HepG2 (cell line): ENCODE measurements around the gene VPS4B. TPM values are rescaled to one million over a fixed set of nuclear protein-coding genes. Genes with fewer than 3 reads are reported as not detected.

ENCODE experiments used
- ATAC-seq: fragments of 200-7000 bp; cut with Tn5 transposase; 3 replicates; pipeline ENCODE4 v1.9.1; 2020; ENCODE audit warnings: mild to moderate bottlenecking, moderate library complexity
- BruUV-seq: library from RNA; stranded (reverse); fragments of 400-500 nt; replicated peaks from 2 replicates; lab custom pipeline; 2021; lab: Mats Ljungman, UMichigan
- CTCF ChIA-PET: fragments of 300-600 bp; formaldehyde crosslinking; extraction: SDS; loops from one replicate; lab custom pipeline; 2021; ENCODE audit warnings: low total read pairs, inconsistent platforms, low intra/inter-chr PET ratio; lab: Yijun Ruan, JAX
- POLR2A ChIA-PET: fragments of 350-600 bp; sonication (Branson Sonifier 250); formaldehyde crosslinking; loops from one replicate; lab custom pipeline; 2020; ENCODE audit warnings: antibody characterized with exemption, inconsistent platforms; lab: Yijun Ruan, JAX
- DNase-seq: peaks from one replicate; pipeline ENCODE4 v3.0.0-alpha.2; 2015; ENCODE audit warnings: low spot score
- FAIRE-seq: peaks from 3 replicates; lab custom pipeline; 2011; peaks lifted over from hg19 to GRCh38; lab: Jason Lieb, UNC
- H2AFZ ChIP-seq: one replicate; pipeline ENCODE4 v1.6.1; 2011; ENCODE audit warnings: low read length, inconsistent platforms
- H3K27ac ChIP-seq: fragments of 300-600 bp; 3 replicates; pipeline ENCODE4 v1.8.0; 2011; ENCODE audit warnings: mixed run types, mild to moderate bottlenecking, mixed read lengths, low read length, inconsistent platforms; ENCODE audit not compliant: insufficient read depth; ENCODE audit errors: extremely low read length
- H3K27me3 ChIP-seq, 2 experiments: fragments of 200-600 bp in 1 of 2; 2 replicates in 1 of 2; 3 replicates in 1 of 2; pipeline versions ENCODE4 v1.6.0 to v1.8.0; 2011; ENCODE audit warnings: low read length in 2 of 2, mild to moderate bottlenecking in 2 of 2, moderate library complexity in 2 of 2, inconsistent platforms in 1 of 2; ENCODE audit not compliant: insufficient read depth in 2 of 2, control insufficient read depth in 1 of 2
- H3K36me3 ChIP-seq, 2 experiments: fragments of 200-600 bp in 1 of 2; replicated peaks in 1 of 2; 2 replicates in 1 of 2; 3 replicates in 1 of 2; pipeline versions ENCODE4 v1.5.1 to v1.8.0; 2011; ENCODE audit warnings: low read length in 2 of 2, inconsistent platforms in 1 of 2; ENCODE audit not compliant: insufficient read depth in 2 of 2, control insufficient read depth in 1 of 2
- H3K4me1 ChIP-seq: 2 replicates; pipeline ENCODE4 v1.5.1; 2012; ENCODE audit warnings: low read length, inconsistent platforms; ENCODE audit not compliant: insufficient read depth
- H3K4me2 ChIP-seq: 2 replicates; pipeline ENCODE4 v1.6.0; 2011; ENCODE audit warnings: low read depth, low read length, inconsistent platforms
- H3K4me3 ChIP-seq, 3 experiments: fragments of 200-600 bp in 1 of 3; sonication (generic), shearing (Covaris generic) in 1 of 3; replicated peaks in 1 of 3; 2 replicates each; pipeline ENCODE4 v1.5.1; 2011 to 2016; ENCODE audit warnings: low read length in 3 of 3, inconsistent platforms in 2 of 3, low read depth in 2 of 3, mild to moderate bottlenecking in 2 of 3, control low read depth in 1 of 3, mixed read lengths in 1 of 3; ENCODE audit not compliant: insufficient read depth in 1 of 3
- H3K79me2 ChIP-seq: one replicate; pipeline ENCODE4 v1.6.1; 2011; ENCODE audit warnings: low read length, inconsistent platforms; ENCODE audit not compliant: insufficient read depth
- H3K9ac ChIP-seq: 2 replicates; pipeline ENCODE4 v1.6.0; 2011; ENCODE audit warnings: mild to moderate bottlenecking, low read depth, low read length, inconsistent platforms; ENCODE audit not compliant: insufficient read depth
- H3K9me3 ChIP-seq: 2 replicates; pipeline ENCODE4 v1.5.1; 2012; ENCODE audit warnings: mild to moderate bottlenecking, low read length
- H4K20me1 ChIP-seq: 2 replicates; pipeline ENCODE4 v1.6.0; 2011; ENCODE audit warnings: inconsistent platforms, mild to moderate bottlenecking, low read length, moderate library complexity; ENCODE audit not compliant: insufficient read depth
- CERS6 ChIP-seq: sonication (generic); formaldehyde crosslinking; IDR thresholded peaks from 2 replicates; pipeline ENCODE4 v1.5.0; 2020; ENCODE audit warnings: missing genetic modification reagents
- FOSL2 ChIP-seq: sonication (generic); formaldehyde crosslinking; IDR thresholded peaks from 2 replicates; pipeline ENCODE4 v1.4.0; 2020; ENCODE audit warnings: missing genetic modification reagents
- GATAD2A ChIP-seq: IDR thresholded peaks from 2 replicates; pipeline ENCODE4 v1.6.1; 2016
- GLI4 ChIP-seq: sonication (generic); formaldehyde crosslinking; IDR thresholded peaks from 2 replicates; pipeline ENCODE4 v1.5.1; 2020; ENCODE audit warnings: missing genetic modification reagents, mild to moderate bottlenecking, moderate library complexity, borderline replicate concordance
- JDP2 ChIP-seq: sonication (generic); formaldehyde crosslinking; IDR thresholded peaks from 2 replicates; pipeline ENCODE4 v1.8.1; 2022; ENCODE audit warnings: missing genetic modification reagents, borderline replicate concordance
- MAFF ChIP-seq: IDR thresholded peaks from 2 replicates; pipeline ENCODE4 v1.6.1; 2011; ENCODE audit warnings: low read depth, low read length, improper control_type of control experiment
- NR2F2 ChIP-seq: IDR thresholded peaks from 2 replicates; pipeline ENCODE4 v1.6.1; 2012; ENCODE audit warnings: low read depth, inconsistent platforms, borderline replicate concordance
- PATZ1 ChIP-seq: sonication (generic); formaldehyde crosslinking; IDR thresholded peaks from 2 replicates; pipeline ENCODE4 v1.4.0; 2020; ENCODE audit warnings: missing genetic modification reagents
- ZNF207 ChIP-seq: fragments of 450-650 bp; IDR thresholded peaks from 2 replicates; pipeline ENCODE4 v1.6.1; 2016; ENCODE audit warnings: antibody characterized with exemption, borderline replicate concordance
- ZNF280B ChIP-seq: sonication (generic); formaldehyde crosslinking; IDR thresholded peaks from 2 replicates; pipeline ENCODE4 v1.5.0; 2020; ENCODE audit warnings: missing genetic modification reagents, mild to moderate bottlenecking, borderline replicate concordance
- ZNF44 ChIP-seq: sonication (generic); formaldehyde crosslinking; IDR thresholded peaks from 2 replicates; pipeline ENCODE4 v1.5.1; 2020; ENCODE audit warnings: mild to moderate bottlenecking, missing genetic modification reagents
- ZNF513 ChIP-seq: sonication (generic); formaldehyde crosslinking; conservative IDR thresholded peaks from 2 replicates; pipeline ENCODE4 v1.5.0; 2020; ENCODE audit warnings: missing genetic modification reagents
- ZNF556 ChIP-seq: sonication (generic); formaldehyde crosslinking; IDR thresholded peaks from 2 replicates; pipeline ENCODE4 v1.4.0; 2020; ENCODE audit warnings: mild to moderate bottlenecking, missing genetic modification reagents, borderline replicate concordance
- ZNF670 ChIP-seq: sonication (generic); formaldehyde crosslinking; IDR thresholded peaks from 2 replicates; pipeline ENCODE4 v1.8.0; 2022; ENCODE audit warnings: mild to moderate bottlenecking, missing genetic modification reagents, borderline replicate concordance
- ZNF672 ChIP-seq: sonication (generic); formaldehyde crosslinking; IDR thresholded peaks from 2 replicates; pipeline ENCODE4 v1.8.1; 2022; ENCODE audit warnings: missing genetic modification reagents
- WGBS: methylation state at CpG from one replicate; pipeline ENCODE4 v1.1.6; 2017; ENCODE audit warnings: low lambda C conversion rate; 5-methylcytosine and 5-hydroxymethylcytosine counted together
- in situ Hi-C: cut with HindIII; loops from 2 replicates; pipeline ENCODE4 v1.10.0; 2017; ENCODE audit warnings: low pct_unique_long_range_greater_than_20kb; ENCODE audit not compliant: extremely low pct_ligation_motif_present
- intact Hi-C: fragments of 100-400 bp; cut with micrococcal nuclease; formaldehyde crosslinking; loops from one replicate; pipeline ENCODE4 v1.10.0; 2022; ENCODE audit not compliant: unreplicated experiment
- polyA plus RNA-seq, 8 experiments: library from polyadenylated mRNA; depleted of rRNA in 3 of 8; stranded (reverse) in 7 of 8; unstranded in 1 of 8; fragments of >200 nt; fragmentation: Illumina TruSeq in 4 of 8; extraction: Trizol in 4 of 8; gene quantifications; 2 replicates each; pipeline versions ENCODE4 v1.2.1 to v1.2.3, GENCODE V29; 2011 to 2016; ENCODE audit warnings: low read depth in 4 of 8, missing spikeins in 1 of 8, mixed read lengths in 1 of 8; ENCODE audit not compliant: insufficient read depth in 1 of 8
- total RNA-seq, 5 experiments: library from RNA; depleted of rRNA; stranded (reverse); fragments of >200 nt; fragmentation: Illumina TruSeq; extraction: Trizol; gene quantifications; 2 replicates each; pipeline ENCODE4 v1.2.3, GENCODE V29; 2016; ENCODE audit warnings: low read depth in 1 of 5

VPS4B gene
- total and polyA plus RNA-seq, 2 of the 13 experiments (the other 11 are each of a cell fraction or from before 2014, with no cell fraction given), result 12.8 to 25.9 TPM

- no peak; the same call in 1 of the 2 replicates for TF ChIP-seq ZNF44 (CRISPR knock-in tag)
- no peak for TF ChIP-seq GLI4 (CRISPR knock-in tag)
- TF ChIP-seq CERS6, result no peak
- no peak for TF ChIP-seq ZNF672 (CRISPR knock-in tag)
- no peak for TF ChIP-seq ZNF280B
- TF ChIP-seq ZNF513 (CRISPR knock-in tag), result no peak
These were observed at the start of gene VPS4B (continued) for GRCh38 chr18:63422087-63422863.

GRCh38 chr18:63470751-63471150 is 48.5 kb upstream of the VPS4B start:
- POLR2A ChIA-PET, result no interaction called here
- FAIRE-seq (no peak), ATAC-seq (no peak)
- TF ChIP-seq PATZ1 (CRISPR knock-in tag), result no peak
- TF ChIP-seq MAFF, result no peak
- TF ChIP-seq NR2F2, result no peak
- TF ChIP-seq ZNF207, result no peak
- TF ChIP-seq FOSL2 (CRISPR knock-in tag), result no peak
- no peak for TF ChIP-seq GATAD2A
- no peak for TF ChIP-seq ZNF556 (CRISPR knock-in tag)
- no peak for TF ChIP-seq ZNF670
- TF ChIP-seq JDP2, result no peak

More at GRCh38 chr18:63470751-63471150, 48.5 kb upstream of the VPS4B start:
- Histone ChIP-seq H3K36me3 (no peaks in the 10 kb centered on the region), H3K27me3 (0 out of 5 replicates have a peak, but pooled peaks cover 0 to 1% of the 10 kb centered on the region in 2 experiments), H3K9me3 (no peaks in the 10 kb centered on the region), H3K27ac (no peak overlapping the region), H3K4me2 (no peak overlapping the region), H3K4me1 (no peaks in the 10 kb centered on the region), H3K9ac (no peak overlapping the region), H3K79me2 (no peaks in the 10 kb centered on the region), H3K4me3 (no peak overlapping the region), H2AFZ (no peak overlapping the region), H4K20me1 (no peaks in the 10 kb centered on the region)
- intact Hi-C loops (no loop called here), in situ Hi-C loops (no loop called here)
- CTCF ChIA-PET, result no interaction called here
- no peak for DNase-seq
- 68% methylated on average over 11 of the region's 12 CpGs for WGBS
- no TSS peak for BruUV-seq
